PFSK-1 (cell line): Measurements from ENCODE around the gene CDHR3. TPM values are rescaled to one million over a fixed set of nuclear protein-coding genes. Genes with fewer than 3 reads are reported as not detected.

Experiments
- FOXP2 ChIP-seq: optimal IDR thresholded peaks from 2 replicates; pipeline ENCODE3; 2011; ENCODE audit warnings: borderline replicate concordance, control low read depth, inconsistent platforms; ENCODE audit not compliant: insufficient read depth; ENCODE audit errors: extremely low read length, extremely low read depth
- POLR2AphosphoS5 ChIP-seq: IDR thresholded peaks from 2 replicates; pipeline ENCODE4 v1.6.1; 2012; ENCODE audit warnings: low read depth, mild to moderate bottlenecking, control low read depth, low read length, moderate library complexity
- SIN3A ChIP-seq: IDR thresholded peaks from 2 replicates; pipeline ENCODE4 v1.6.1; 2012; ENCODE audit warnings: mild to moderate bottlenecking, low read length, moderate library complexity, borderline replicate concordance; ENCODE audit not compliant: insufficient read depth
- TAF1 ChIP-seq: IDR thresholded peaks from 2 replicates; pipeline ENCODE4 v1.6.1; 2012; ENCODE audit warnings: low read length, control low read depth, borderline replicate concordance; ENCODE audit not compliant: insufficient read depth
- polyA plus RNA-seq: library from polyadenylated mRNA; unstranded; fragments of >200 nt; gene quantifications from one replicate; pipeline ENCODE4 v1.2.1, GENCODE V29; 2012; ENCODE audit warnings: low read depth, missing spikeins; ENCODE audit not compliant: insufficient read length
- TF ChIP-seq, protein P1 (sequence below), 2 experiments: IDR thresholded peaks; 2 replicates each; pipeline versions ENCODE4 v1.6.1 to v1.8.0; 2011 to 2012; ENCODE audit warnings: low read depth in 2 of 2, low read length in 2 of 2, control low read depth in 1 of 2, inconsistent platforms in 1 of 2, mild to moderate bottlenecking in 1 of 2, moderate library complexity in 1 of 2; ENCODE audit not compliant: insufficient read depth in 1 of 2

The CDHR3 gene, protein sequence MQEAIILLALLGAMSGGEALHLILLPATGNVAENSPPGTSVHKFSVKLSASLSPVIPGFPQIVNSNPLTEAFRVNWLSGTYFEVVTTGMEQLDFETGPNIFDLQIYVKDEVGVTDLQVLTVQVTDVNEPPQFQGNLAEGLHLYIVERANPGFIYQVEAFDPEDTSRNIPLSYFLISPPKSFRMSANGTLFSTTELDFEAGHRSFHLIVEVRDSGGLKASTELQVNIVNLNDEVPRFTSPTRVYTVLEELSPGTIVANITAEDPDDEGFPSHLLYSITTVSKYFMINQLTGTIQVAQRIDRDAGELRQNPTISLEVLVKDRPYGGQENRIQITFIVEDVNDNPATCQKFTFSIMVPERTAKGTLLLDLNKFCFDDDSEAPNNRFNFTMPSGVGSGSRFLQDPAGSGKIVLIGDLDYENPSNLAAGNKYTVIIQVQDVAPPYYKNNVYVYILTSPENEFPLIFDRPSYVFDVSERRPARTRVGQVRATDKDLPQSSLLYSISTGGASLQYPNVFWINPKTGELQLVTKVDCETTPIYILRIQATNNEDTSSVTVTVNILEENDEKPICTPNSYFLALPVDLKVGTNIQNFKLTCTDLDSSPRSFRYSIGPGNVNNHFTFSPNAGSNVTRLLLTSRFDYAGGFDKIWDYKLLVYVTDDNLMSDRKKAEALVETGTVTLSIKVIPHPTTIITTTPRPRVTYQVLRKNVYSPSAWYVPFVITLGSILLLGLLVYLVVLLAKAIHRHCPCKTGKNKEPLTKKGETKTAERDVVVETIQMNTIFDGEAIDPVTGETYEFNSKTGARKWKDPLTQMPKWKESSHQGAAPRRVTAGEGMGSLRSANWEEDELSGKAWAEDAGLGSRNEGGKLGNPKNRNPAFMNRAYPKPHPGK
- polyA plus RNA-seq: 5.0 TPM

DNA sequence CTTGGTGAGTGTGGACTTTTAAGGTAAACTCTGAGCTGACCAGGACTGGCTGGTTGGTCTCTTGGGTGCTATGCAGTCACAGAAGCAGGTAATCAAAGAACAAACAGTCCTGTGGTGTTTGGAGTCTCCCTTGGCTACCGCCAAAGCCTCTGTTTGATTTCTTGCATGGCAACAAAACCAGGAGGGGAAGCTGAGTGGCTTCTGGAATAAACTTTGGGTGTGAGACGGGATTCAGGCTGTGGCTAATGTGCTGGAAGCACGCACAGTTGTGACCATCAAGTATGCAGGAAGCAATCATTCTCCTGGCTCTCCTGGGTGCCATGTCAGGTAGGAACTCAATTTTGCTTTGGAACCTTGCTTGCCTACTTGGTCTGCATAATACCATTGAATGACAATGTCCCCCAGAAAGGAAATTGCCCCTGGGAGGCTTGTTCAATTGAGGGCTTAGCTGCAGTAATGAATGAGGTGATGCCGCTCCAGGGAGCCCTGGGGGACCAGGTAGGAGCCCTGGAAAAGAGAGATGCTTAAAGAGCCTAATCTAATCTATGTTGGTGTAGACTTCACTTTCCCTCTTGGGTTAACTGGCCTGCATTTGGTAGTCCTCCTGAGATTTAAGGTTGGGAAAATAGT is at the start of gene CDHR3:
CDHR3 (plus strand) TSS at position 227 of the 630 bp plus-strand sequence; CDS start at position 282, 55 bp downstream.
- TF ChIP-seq, protein P1, sequence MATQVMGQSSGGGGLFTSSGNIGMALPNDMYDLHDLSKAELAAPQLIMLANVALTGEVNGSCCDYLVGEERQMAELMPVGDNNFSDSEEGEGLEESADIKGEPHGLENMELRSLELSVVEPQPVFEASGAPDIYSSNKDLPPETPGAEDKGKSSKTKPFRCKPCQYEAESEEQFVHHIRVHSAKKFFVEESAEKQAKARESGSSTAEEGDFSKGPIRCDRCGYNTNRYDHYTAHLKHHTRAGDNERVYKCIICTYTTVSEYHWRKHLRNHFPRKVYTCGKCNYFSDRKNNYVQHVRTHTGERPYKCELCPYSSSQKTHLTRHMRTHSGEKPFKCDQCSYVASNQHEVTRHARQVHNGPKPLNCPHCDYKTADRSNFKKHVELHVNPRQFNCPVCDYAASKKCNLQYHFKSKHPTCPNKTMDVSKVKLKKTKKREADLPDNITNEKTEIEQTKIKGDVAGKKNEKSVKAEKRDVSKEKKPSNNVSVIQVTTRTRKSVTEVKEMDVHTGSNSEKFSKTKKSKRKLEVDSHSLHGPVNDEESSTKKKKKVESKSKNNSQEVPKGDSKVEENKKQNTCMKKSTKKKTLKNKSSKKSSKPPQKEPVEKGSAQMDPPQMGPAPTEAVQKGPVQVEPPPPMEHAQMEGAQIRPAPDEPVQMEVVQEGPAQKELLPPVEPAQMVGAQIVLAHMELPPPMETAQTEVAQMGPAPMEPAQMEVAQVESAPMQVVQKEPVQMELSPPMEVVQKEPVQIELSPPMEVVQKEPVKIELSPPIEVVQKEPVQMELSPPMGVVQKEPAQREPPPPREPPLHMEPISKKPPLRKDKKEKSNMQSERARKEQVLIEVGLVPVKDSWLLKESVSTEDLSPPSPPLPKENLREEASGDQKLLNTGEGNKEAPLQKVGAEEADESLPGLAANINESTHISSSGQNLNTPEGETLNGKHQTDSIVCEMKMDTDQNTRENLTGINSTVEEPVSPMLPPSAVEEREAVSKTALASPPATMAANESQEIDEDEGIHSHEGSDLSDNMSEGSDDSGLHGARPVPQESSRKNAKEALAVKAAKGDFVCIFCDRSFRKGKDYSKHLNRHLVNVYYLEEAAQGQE (IDR thresholded peaks at IDR 0.05; ENCODE audit: insufficient read depth in 1 of 2, low read depth in 2 of 2, low read length in 2 of 2): no peak
- no peak for TF ChIP-seq SIN3A
- TF ChIP-seq FOXP2: no peak
- no peak for TF ChIP-seq TAF1
- TF ChIP-seq POLR2AphosphoS5: no peak

DNA sequence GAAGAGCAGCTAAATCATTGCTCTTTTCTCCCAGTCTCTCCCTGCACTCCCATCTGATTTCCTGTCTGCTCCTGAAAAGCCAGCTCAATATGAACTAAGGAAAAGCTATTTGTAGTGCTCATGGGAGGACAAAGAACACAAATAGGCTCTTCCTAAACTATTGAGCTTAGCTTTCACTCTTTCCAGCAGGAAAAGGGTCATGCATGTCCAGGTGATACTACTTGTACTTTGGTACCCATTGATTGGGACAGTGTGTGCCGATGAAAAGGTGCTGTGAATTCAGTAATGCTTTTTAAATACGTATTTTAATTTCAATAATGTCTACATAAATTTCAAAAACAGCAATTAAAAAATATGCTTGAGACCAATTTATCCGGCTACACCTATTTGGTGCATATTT is 49.1 kb upstream of the CDHR3 start:
- no peak for TF ChIP-seq FOXP2
- TF ChIP-seq POLR2AphosphoS5: no peak
- TF ChIP-seq SIN3A: no peak
- no peak for TF ChIP-seq TAF1
- TF ChIP-seq, protein P1 (IDR thresholded peaks at IDR 0.05; ENCODE audit: insufficient read depth in 1 of 2, low read depth in 2 of 2, low read length in 2 of 2): no peak

DNA sequence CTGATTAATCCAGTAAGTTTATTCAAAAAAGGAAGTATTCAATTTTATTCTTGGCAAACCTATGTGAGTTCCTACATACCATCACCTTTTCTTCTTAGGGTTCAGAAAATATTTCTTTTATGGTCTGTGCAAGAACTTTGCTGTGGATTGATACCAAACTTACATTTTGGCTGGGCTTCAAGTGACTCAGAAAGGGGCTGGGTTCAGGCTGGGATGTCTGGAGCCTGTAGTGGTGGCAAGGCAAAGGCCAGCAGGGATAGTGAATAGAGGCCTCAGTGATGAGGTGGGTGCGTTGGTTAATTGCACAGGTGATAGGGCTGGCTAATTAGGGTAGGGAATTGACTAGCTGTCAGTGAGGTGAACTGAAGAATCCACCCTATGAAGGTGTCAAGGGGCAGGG is 46.5 kb upstream of the CDHR3 start:
- TF ChIP-seq TAF1 (no peak), SIN3A (no peak), POLR2AphosphoS5 (no peak), FOXP2 (no peak)
- TF ChIP-seq, protein P1 (IDR thresholded peaks at IDR 0.05; ENCODE audit: insufficient read depth in 1 of 2, low read depth in 2 of 2, low read length in 2 of 2): no peak

DNA sequence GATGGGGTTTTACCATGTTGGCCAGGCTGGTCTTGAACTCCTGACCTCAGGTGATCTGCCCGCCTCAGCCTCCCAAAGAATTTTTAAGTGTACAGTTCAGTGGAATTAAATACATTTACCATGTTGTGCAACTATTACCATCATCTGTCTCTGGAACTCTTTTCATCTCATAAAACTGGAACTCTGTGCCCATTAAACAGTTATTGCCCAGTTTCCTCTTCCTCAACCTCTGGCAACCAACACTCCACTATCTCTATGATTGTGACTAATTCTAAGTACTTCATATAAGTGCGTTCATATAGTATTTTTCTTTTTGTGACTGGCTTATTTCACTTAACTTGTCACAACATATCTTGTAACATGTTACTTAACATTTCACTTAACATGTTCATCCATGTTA is 45.4 kb upstream of the CDHR3 start:
- TF ChIP-seq, protein P1 (IDR thresholded peaks at IDR 0.05; ENCODE audit: insufficient read depth in 1 of 2, low read depth in 2 of 2, low read length in 2 of 2): no peak
